BLaER1 treated with 17β-estradiol and CSF1 and Interleukin-3, amounts not matched to agents 10 nM and 100 nM (cell line): Measurements from ENCODE around the gene RASL11A.
A peak's percentile ranks its signal among the peaks of the same experiment; 100 is the strongest.

Experiments used
- H3K27ac ChIP-seq, 11 experiments: shearing (Covaris generic); formaldehyde crosslinking; 2 replicates each; pipeline ENCODE4 v1.8.1; 2022
- H3K27me3 ChIP-seq, 11 experiments: shearing (Covaris generic); formaldehyde crosslinking; 2 replicates each; pipeline ENCODE4 v1.8.1; 2022
- H3K36me3 ChIP-seq, 11 experiments: shearing (Covaris generic); formaldehyde crosslinking; 2 replicates each; pipeline ENCODE4 v1.8.1; 2022
- H3K4me1 ChIP-seq, 10 experiments: shearing (Covaris generic); formaldehyde crosslinking; 2 replicates each; pipeline ENCODE4 v1.8.1; 2022
- H3K4me2 ChIP-seq, 11 experiments: shearing (Covaris generic); formaldehyde crosslinking; 2 replicates each; pipeline ENCODE4 v1.8.1; 2022
- H3K4me3 ChIP-seq, 10 experiments: shearing (Covaris generic); formaldehyde crosslinking; 2 replicates each; pipeline ENCODE4 v1.8.1; 2022
- H3K9ac ChIP-seq, 11 experiments: shearing (Covaris generic); formaldehyde crosslinking; 2 replicates each; pipeline ENCODE4 v1.8.1; 2022
- H3K9me3 ChIP-seq, 11 experiments: shearing (Covaris generic); formaldehyde crosslinking; replicated peaks in 1 of 11; 2 replicates each; pipeline ENCODE4 v1.8.1; 2022
- H4K20me1 ChIP-seq, 11 experiments: shearing (Covaris generic); formaldehyde crosslinking; 2 replicates each; pipeline ENCODE4 v1.8.1; 2022
- Cebpa-rat ChIP-seq, 11 experiments: shearing (Covaris generic); IDR thresholded peaks; 2 replicates each; pipeline ENCODE4 v1.8.1; 2022

RASL11A gene

DNA sequence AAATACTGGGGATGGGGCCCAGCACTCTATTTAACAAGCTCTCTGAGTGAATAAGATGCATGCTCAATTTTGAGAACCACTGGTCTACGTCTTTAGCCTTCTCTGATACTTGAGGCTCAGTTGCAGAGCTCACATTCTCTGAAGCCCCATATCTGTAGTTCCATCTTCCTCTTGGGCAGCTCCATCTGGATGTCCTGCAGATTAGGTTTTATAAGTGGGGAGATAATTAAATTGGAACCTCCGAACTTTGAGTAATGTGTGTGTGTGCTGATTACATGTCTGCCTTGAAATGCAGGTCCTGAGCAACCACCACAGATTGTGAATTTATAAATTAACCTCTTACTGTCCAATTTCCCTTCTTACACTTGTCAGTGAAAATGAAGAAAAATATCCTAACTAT lies 7.2 kb upstream of the RASL11A start:
- H3K4me1 ChIP-seq, result peaks cover 0 to 80% (median 26%) of the 10 kb centered on the region in 10 experiments; a peak in 15 of 20 replicates
- H3K27me3 ChIP-seq, result no peaks in the 10 kb centered on the region
- peaks cover 0 to 56% (median 38%) of the 10 kb centered on the region in 11 experiments; a peak in 19 of 22 replicates for H4K20me1 ChIP-seq
- no peak overlapping the region; a peak in 1 of 22 replicates for H3K9ac ChIP-seq
- H3K4me3 ChIP-seq, result no peak overlapping the region
- H3K36me3 ChIP-seq, result peaks cover 12 to 54% (median 40%) of the 10 kb centered on the region in 11 experiments
- no peak overlapping the region; a peak in 2 of 22 replicates for H3K27ac ChIP-seq
- H3K9me3 ChIP-seq, result no peaks in the 10 kb centered on the region
- H3K4me2 ChIP-seq, result no peak overlapping the region
- TF ChIP-seq Cebpa-rat (IDR thresholded peaks at IDR 0.05), result no peak

- TF ChIP-seq Cebpa-rat (IDR thresholded peaks at IDR 0.05), result no peak
- Histone ChIP-seq H3K27ac (no peak overlapping the region; a peak in 2 of 22 replicates), H3K4me2 (no peak overlapping the region)
Observed at GRCh38 chr13:27264181-27264580, 6.4 kb upstream of the RASL11A start.

GRCh38 chr13:27264648-27265047 lies 6.0 kb upstream of the RASL11A start:
- Histone ChIP-seq H3K36me3 (peaks cover 6 to 42% (median 29%) of the 10 kb centered on the region in 11 experiments; a peak in 21 of 22 replicates), H3K27ac (no peak overlapping the region), H3K4me3 (no peak overlapping the region), H3K4me1 (peaks cover 0 to 67% (median 18%) of the 10 kb centered on the region in 10 experiments; a peak in 14 of 20 replicates), H3K27me3 (0 out of 22 replicates have a peak, but pooled peaks cover 0 to under 1% (median 0%) of the 10 kb centered on the region in 11 experiments), H4K20me1 (peaks cover 0 to 44% (median 26%) of the 10 kb centered on the region in 11 experiments; a peak in 17 of 22 replicates), H3K4me2 (no peak overlapping the region), H3K9ac (no peak overlapping the region), H3K9me3 (no peaks in the 10 kb centered on the region)
- TF ChIP-seq Cebpa-rat (IDR thresholded peaks at IDR 0.05), result no peak

More at GRCh38 chr13:27264181-27264580, 6.4 kb upstream of the RASL11A start:
- Histone ChIP-seq H3K9ac (peak overlapping the region in 1 of 11 experiments; percentile 14; a peak in 2 of 22 replicates), H3K36me3 (peaks cover 6 to 47% (median 33%) of the 10 kb centered on the region in 11 experiments; a peak in 21 of 22 replicates), H3K27me3 (no peaks in the 10 kb centered on the region), H3K9me3 (no peaks in the 10 kb centered on the region), H3K4me1 (peaks cover 0 to 72% (median 23%) of the 10 kb centered on the region in 10 experiments; a peak in 14 of 20 replicates), H3K4me3 (no peak overlapping the region), H4K20me1 (peaks cover 0 to 49% (median 31%) of the 10 kb centered on the region in 11 experiments; a peak in 18 of 22 replicates)

- TF ChIP-seq Cebpa-rat (IDR thresholded peaks at IDR 0.05), result no peak
- Histone ChIP-seq H3K4me3 (no peak overlapping the region), H4K20me1 (peaks cover 0 to 27% (median 8%) of the 10 kb centered on the region in 11 experiments; a peak in 13 of 22 replicates), H3K27ac (peak overlapping the region in 3 of 11 experiments; percentile 7 to 75 (median 65); a peak in 4 of 22 replicates), H3K4me2 (peak overlapping the region in 4 of 11 experiments; percentile 10 to 73 (median 58); a peak in 6 of 22 replicates), H3K9me3 (no peaks in the 10 kb centered on the region), H3K9ac (peak overlapping the region in 1 of 11 experiments; percentile 40; a peak in 1 of 22 replicates), H3K4me1 (peaks cover 0 to 52% (median 19%) of the 10 kb centered on the region in 10 experiments; a peak in 14 of 20 replicates), H3K27me3 (peaks cover 0 to 15% (median 7%) of the 10 kb centered on the region in 11 experiments; a peak in 8 of 22 replicates), H3K36me3 (peaks cover 4 to 20% (median 10%) of the 10 kb centered on the region in 11 experiments; a peak in 20 of 22 replicates)
Observed at GRCh38 chr13:27266917-27267316, 3.7 kb upstream of the RASL11A start.

DNA sequence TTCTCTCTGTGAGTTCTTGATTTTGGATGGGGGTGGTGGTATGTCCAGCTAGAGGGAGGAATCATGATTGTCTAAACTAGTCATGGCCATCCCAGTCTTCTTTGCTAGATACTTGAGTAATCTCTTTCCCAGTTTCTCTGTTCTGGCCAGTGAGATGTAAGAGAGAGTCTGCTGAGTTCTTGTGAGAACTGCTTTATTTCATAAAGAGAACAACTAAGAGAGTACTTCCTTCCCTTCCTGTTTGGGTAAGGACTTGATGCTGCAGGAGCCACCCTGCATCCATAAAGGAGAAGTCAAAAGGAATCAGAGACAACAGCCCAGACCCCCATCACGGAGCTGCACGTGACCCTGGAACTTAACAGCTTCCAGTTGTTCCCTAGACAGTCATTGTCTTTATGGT lies 3.0 kb upstream of the RASL11A start:
- Histone ChIP-seq H3K4me1 (peaks cover 0 to 45% (median 13%) of the 10 kb centered on the region in 10 experiments; a peak in 14 of 20 replicates), H3K27me3 (peaks cover 0 to 15% (median 7%) of the 10 kb centered on the region in 11 experiments; a peak in 8 of 22 replicates), H3K9me3 (no peaks in the 10 kb centered on the region), H3K36me3 (peaks cover 0 to 13% (median 3%) of the 10 kb centered on the region in 11 experiments; a peak in 13 of 22 replicates), H3K4me2 (peak overlapping the region in 5 of 11 experiments; percentile 18 to 73 (median 54); a peak in 8 of 22 replicates), H4K20me1 (peaks cover 0 to 20% (median 1%) of the 10 kb centered on the region in 11 experiments; a peak in 6 of 22 replicates), H3K4me3 (no peak overlapping the region), H3K9ac (peak overlapping the region in 2 of 11 experiments; percentile 5 to 21; a peak in 2 of 22 replicates), H3K27ac (peak overlapping the region in 3 of 11 experiments; percentile 7 to 75 (median 65); a peak in 4 of 22 replicates)
- TF ChIP-seq Cebpa-rat (IDR thresholded peaks at IDR 0.05), result no peak

- H3K4me1 ChIP-seq, result peaks cover 0 to 42% (median 13%) of the 10 kb centered on the region in 10 experiments; a peak in 13 of 20 replicates
- peaks cover 0 to 5% (median 0%) of the 10 kb centered on the region in 11 experiments; a peak in 4 of 22 replicates for H4K20me1 ChIP-seq
- H3K27me3 ChIP-seq, result peaks cover 0 to 15% (median 7%) of the 10 kb centered on the region in 11 experiments; a peak in 8 of 22 replicates
- no peaks in the 10 kb centered on the region for H3K9me3 ChIP-seq
- no peak for TF ChIP-seq Cebpa-rat (IDR thresholded peaks at IDR 0.05)
- no peak overlapping the region for H3K4me3 ChIP-seq
- no peak overlapping the region for H3K27ac ChIP-seq
- no peak overlapping the region; a peak in 1 of 22 replicates for H3K4me2 ChIP-seq
- no peak overlapping the region for H3K9ac ChIP-seq
- H3K36me3 ChIP-seq, result peaks cover 0 to 8% (median 2%) of the 10 kb centered on the region in 11 experiments; a peak in 5 of 22 replicates
Observed at GRCh38 chr13:27269114-27269665, 1.4 kb upstream of the RASL11A start.

DNA sequence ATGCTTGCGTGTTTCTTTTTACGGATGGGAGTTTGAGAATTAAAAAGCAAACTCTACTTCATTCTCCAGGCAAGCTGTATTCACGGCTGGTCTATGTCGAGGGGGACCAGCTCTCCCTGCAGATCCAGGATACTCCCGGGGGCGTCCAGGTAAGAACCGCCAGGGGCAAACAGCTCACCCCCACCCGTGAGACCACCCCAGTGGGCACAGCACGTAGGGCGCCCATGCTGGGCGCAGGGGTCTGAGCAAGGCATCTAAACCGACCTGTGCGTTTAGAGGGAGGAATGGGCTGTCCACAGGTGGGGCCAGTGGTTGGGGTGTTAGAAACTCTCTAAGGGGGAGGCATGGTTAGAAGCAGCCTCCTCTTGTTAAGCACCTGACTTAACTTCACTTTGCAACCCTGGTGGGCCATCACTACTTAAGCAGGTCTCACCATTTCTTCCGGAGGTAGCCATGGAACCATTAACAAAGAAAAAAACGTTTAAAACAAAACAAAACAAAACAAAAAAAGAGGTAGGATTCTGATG lies 1.0 kb downstream of the RASL11A start:
- H3K4me3 ChIP-seq, result peak overlapping the region in 3 of 10 experiments; percentile 63 to 83 (median 80); a peak in 4 of 20 replicates
- H3K27ac ChIP-seq, result no peak overlapping the region
- peaks cover 0 to 5% (median 0%) of the 10 kb centered on the region in 11 experiments; a peak in 2 of 22 replicates for H4K20me1 ChIP-seq
- peaks cover 0 to 15% (median 7%) of the 10 kb centered on the region in 11 experiments; a peak in 8 of 22 replicates for H3K27me3 ChIP-seq
- peaks cover 0 to 2% (median 0%) of the 10 kb centered on the region in 11 experiments; a peak in 1 of 22 replicates for H3K36me3 ChIP-seq
- no peaks in the 10 kb centered on the region for H3K9me3 ChIP-seq
- H3K9ac ChIP-seq, result no peak overlapping the region
- peaks cover 0 to 26% (median 8%) of the 10 kb centered on the region in 10 experiments; a peak in 13 of 20 replicates for H3K4me1 ChIP-seq
- H3K4me2 ChIP-seq, result peak overlapping the region in 10 of 11 experiments; percentile 77 to 97 (median 92); a peak in 19 of 22 replicates
- TF ChIP-seq Cebpa-rat (IDR thresholded peaks at IDR 0.05), result no peak

DNA sequence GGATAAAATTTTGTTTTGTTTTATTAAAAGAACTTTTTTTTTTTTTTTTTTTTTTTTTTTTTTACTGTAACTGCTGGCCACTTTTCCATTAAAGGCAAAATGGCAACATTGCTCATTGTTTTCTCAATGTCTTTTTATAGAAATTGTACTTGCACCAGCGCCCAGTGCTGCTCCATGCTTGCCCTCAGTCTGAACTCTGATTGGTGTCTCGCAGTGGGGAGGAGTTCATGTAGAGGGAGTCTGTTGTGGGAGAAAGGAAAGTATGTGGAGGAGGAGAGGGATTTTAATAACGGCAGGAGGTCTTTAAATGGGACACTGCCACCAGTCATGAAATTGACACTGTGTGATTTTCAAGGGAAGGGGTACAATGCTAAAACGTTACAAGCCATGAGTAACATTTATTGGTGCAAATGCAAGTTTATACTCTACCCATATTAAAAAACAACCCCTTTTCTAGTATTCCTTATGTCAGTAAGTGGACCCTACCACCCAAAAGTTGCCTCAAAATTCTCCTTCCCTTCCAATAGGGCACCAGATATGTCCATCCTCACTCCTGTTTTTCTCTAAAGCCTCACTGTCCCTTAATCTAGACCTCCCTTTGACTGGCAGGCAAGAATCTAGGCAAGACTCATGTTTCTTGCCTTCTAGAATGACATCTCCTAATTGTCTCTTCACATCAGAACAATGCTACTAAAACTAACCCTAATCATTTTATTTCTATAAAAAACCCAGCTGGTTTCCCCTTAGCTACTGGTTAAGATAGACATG lies 3.2 kb downstream of the RASL11A start:
- H4K20me1 ChIP-seq, result peaks cover 0 to 5% (median 0%) of the 10 kb centered on the region in 11 experiments; a peak in 3 of 22 replicates
- no peak overlapping the region for H3K9ac ChIP-seq
- no peak overlapping the region for H3K27ac ChIP-seq
- H3K4me2 ChIP-seq, result no peak overlapping the region
- H3K4me3 ChIP-seq, result no peak overlapping the region
- no peaks in the 10 kb centered on the region for H3K9me3 ChIP-seq
- H3K4me1 ChIP-seq, result peaks cover 0 to 14% (median 7%) of the 10 kb centered on the region in 10 experiments; a peak in 8 of 20 replicates
- TF ChIP-seq Cebpa-rat (IDR thresholded peaks at IDR 0.05), result no peak
- H3K36me3 ChIP-seq, result no peaks in the 10 kb centered on the region
- H3K27me3 ChIP-seq, result peaks cover 0 to 15% (median 7%) of the 10 kb centered on the region in 11 experiments; a peak in 8 of 22 replicates
